NCI-H748 treated with DMSO at 0.1 percent for 48 hours (cell line): ENCODE results near the gene PRR7.
A peak's percentile ranks its signal among the peaks of the same experiment; 100 is the strongest.

Source experiments
- DNase-seq: peaks from one replicate; lab custom pipeline; 2025; lab: John Stamatoyannopoulos, UW

Gene PRR7

GRCh38 chr5:177452688-177453638, 6.3 kb downstream of the PRR7 start:
- DNase-seq = no peak

- DNase-seq = no peak
Observed at GRCh38 chr5:177453852-177454396, 7.3 kb downstream of the PRR7 start.

GRCh38 chr5:177454397-177455035, 7.9 kb downstream of the PRR7 start:
- peak; percentile 89 for DNase-seq

GRCh38 chr5:177455036-177455660, 8.5 kb downstream of the PRR7 start:
- DNase-seq = peak; percentile 64

- peak; percentile 76 for DNase-seq
Observed at GRCh38 chr5:177455661-177456590, 9.3 kb downstream of the PRR7 start.

- DNase-seq = no peak
Observed at GRCh38 chr5:177456591-177456964, 10.0 kb downstream of the PRR7 start.

- DNase-seq = peak; percentile 89
Observed at GRCh38 chr5:177456976-177457851, 10.6 kb downstream of the PRR7 start.

GRCh38 chr5:177457852-177458681, 11.5 kb downstream of the PRR7 start:
- no peak for DNase-seq

GRCh38 chr5:177458912-177459350, 12.3 kb downstream of the PRR7 start:
- no peak for DNase-seq

- no peak for DNase-seq
Observed at GRCh38 chr5:177459357-177459756, 12.7 kb downstream of the PRR7 start.

GRCh38 chr5:177459819-177460628, 13.4 kb downstream of the PRR7 start:
- no peak for DNase-seq

GRCh38 chr5:177462021-177462670, 15.5 kb downstream of the PRR7 start:
- no peak for DNase-seq

GRCh38 chr5:177465044-177465443, 18.4 kb downstream of the PRR7 start:
- DNase-seq = no peak

GRCh38 chr5:177466861-177467260, 20.2 kb downstream of the PRR7 start:
- no peak for DNase-seq

- no peak for DNase-seq
Observed at GRCh38 chr5:177467436-177467835, 20.8 kb downstream of the PRR7 start.

- DNase-seq = no peak
Observed at GRCh38 chr5:177468329-177468684, 21.7 kb downstream of the PRR7 start.

GRCh38 chr5:177468685-177469628, 22.3 kb downstream of the PRR7 start:
- DNase-seq = peak; percentile 20
